ENCODE results near the gene MST1. TPM values are rescaled to one million over a fixed set of nuclear protein-coding genes. Genes with fewer than 3 reads are reported as not detected.
"Not testable (repeated sequence)": the region's sequence is repeated elsewhere in the genome, so short reads cannot be mapped to it uniquely, and the experiment has no call there.

Gene MST1
- total and polyA plus RNA-seq, 12 donors, result 2.3 to 16.0 (median 3.8) TPM

DNA sequence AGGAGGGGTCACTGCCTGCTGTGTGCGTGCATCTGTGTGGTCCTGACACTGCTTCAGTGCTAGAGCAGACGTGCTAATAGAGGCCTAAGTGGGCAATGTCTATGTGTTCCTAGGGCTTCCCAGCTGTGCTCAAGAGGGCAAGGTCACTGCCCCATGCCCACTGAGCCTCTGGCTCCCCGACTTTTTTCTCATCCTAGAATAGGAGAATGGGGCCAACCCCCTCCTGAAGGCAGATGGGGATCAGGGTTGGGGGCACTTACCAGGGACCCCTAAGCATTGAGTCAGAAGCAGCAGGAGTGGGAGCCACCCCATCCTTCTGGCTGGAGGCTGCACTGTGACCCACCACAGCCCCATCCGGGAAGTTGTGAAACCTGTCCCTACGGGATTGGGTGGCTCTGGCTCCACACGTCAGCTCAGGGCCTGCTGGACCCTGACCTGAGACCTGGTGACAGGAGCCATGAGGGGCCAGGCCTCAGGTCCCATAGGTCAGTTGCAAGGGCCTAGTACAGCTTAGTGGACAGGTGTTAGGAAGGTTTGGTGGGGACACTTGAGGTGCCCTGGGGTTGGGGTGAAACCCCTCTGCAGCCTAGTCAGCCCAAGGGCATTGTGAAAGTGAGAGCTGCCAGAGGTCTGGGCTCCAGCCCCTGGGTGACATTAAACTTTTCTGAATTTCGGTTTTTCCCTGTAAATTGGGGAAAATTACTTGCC lies 782 bp downstream of the MST1 start:
- Histone ChIP-seq H3K4me3 (peak overlapping the region; percentile 63 to 100 (median 97)), H3K27ac (peak overlapping the region in 9 of 10 donors; percentile 74 to 92 (median 87)), H3K4me1 (peaks cover 4 to 48% (median 32%) of the 10 kb centered on the region in 9 donors), H3K27me3 (peaks cover 0 to 14% (median 0%) of the 10 kb centered on the region in 7 donors), H3K36me3 (peaks cover 0 to 15% (median 4%) of the 10 kb centered on the region in 9 donors)
- intact Hi-C loops (cut with DNase I); DNase-seq; H3K9me3 ChIP-seq: not testable (repeated sequence)
- peak in 4 of 8 donors; percentile 1 to 4 (median 2) for ATAC-seq
- 67 to 75% methylated on average over 7 of the region's 7 CpGs for WGBS, 2 donors

DNA sequence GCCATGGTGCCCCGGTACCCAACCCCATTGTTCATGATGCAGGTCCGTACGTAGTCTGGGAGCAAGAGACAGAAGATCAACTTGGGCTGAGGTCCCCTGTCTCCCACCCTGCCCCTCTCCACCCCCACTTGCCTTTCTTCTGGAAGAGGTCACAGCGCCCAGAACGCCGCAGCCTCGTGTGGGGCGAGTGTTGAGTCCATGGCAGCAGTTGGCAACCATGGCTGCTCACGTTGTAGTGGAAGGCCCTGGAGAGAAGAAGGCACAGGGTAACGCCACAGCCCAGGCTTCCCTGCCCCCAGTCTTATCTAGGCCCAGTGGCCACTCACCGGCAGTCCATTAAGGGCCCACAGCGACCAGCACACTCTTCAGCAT lies 1.9 kb downstream of the MST1 start:
- DNase-seq; H3K27ac ChIP-seq; intact Hi-C loops (cut with DNase I); H3K9me3 ChIP-seq; ATAC-seq: not testable (repeated sequence)
- 84 to 90% methylated on average over 12 of the region's 12 CpGs for WGBS, 2 donors
- peak overlapping the region in 1 of 10 donors; percentile 27 for H3K4me3 ChIP-seq
- H3K4me1 ChIP-seq, result peaks cover 4 to 48% (median 32%) of the 10 kb centered on the region in 9 donors
- peaks cover 0 to 25% (median 15%) of the 10 kb centered on the region in 9 donors for H3K36me3 ChIP-seq
- H3K27me3 ChIP-seq, result peaks cover 0 to 14% (median 0%) of the 10 kb centered on the region in 7 donors

DNA sequence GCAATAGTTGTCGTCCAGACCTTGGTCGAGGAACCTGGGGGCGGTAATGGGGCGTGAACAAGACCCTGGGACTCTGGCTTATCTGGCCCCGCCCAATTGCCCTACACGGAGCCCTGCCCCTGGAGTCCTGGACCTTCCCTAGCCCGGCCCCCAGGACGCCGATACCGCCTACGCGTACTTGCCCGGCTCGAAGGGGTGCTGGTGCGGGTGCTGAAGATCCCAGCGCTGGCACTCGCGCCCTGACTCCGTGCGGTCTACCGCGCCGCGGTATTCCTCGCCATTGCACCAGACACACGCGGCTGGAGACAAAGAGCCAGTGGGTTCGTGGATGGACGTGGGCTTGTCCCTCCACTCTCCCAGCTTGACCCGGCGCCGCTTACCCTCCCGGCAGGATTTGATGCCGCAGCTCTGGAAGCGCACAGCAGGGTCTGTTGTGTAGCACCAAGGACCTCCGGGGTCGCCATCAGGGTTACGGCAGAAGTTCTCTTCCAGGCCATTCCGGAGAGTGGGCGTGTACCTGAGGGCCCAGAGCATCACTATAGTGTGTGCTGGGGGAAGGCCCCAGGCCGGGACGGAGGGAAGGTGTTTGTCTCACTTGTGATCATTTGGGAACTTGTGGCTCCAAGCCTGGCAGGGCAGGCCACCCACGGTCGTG lies 2.4 kb downstream of the MST1 start:
- intact Hi-C loops (cut with DNase I); H3K9me3 ChIP-seq; H3K27ac ChIP-seq: not testable (repeated sequence)
- peak; percentile 10 to 54 (median 36) for ATAC-seq
- DNase-seq, result peak; percentile 40 to 47
- Histone ChIP-seq H3K36me3 (peaks cover 0 to 30% (median 20%) of the 10 kb centered on the region in 9 donors), H3K4me3 (peak overlapping the region; percentile 3 to 43 (median 30)), H3K27me3 (peaks cover 0 to 14% (median 0%) of the 10 kb centered on the region in 7 donors), H3K4me1 (peaks cover 4 to 46% (median 32%) of the 10 kb centered on the region in 9 donors)
- 8 to 13% methylated on average over 44 of the region's 44 CpGs for WGBS, 2 donors

DNA sequence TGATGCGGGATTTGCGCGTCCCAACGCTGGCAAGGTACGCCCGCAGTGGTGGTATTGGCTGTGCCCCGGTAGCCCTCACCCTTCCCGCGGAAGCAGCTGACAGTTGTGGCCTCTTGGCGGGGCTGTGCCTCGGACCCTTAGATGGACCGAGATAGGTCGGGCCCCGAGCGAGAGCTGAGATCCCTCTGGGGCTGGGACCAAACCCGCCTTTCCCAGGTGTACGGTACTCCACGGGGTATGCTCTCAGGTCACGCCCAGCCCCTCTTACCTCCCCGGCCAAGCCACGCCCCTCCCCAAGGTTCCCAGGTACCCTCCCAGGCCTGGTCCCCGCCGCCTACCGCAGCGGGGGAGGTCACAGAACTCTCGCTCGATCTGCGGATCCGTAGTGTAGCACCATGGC lies 2.9 kb downstream of the MST1 start:
- Histone ChIP-seq H3K4me1 (peaks cover 4 to 40% (median 31%) of the 10 kb centered on the region in 9 donors), H3K27me3 (peaks cover 0 to 14% (median 0%) of the 10 kb centered on the region in 7 donors), H3K4me3 (peak overlapping the region in 9 of 10 donors; percentile 3 to 43 (median 32)), H3K36me3 (peaks cover 0 to 36% (median 20%) of the 10 kb centered on the region in 9 donors)
- H3K9me3 ChIP-seq; intact Hi-C loops (cut with DNase I); H3K27ac ChIP-seq: not testable (repeated sequence)
- DNase-seq (peak in 1 of 2 donors; percentile 33), ATAC-seq (peak in 5 of 8 donors; percentile 1 to 6 (median 3))
- 3 to 4% methylated on average over 21 to 25 of the region's 29 CpGs for WGBS, 2 donors

DNA sequence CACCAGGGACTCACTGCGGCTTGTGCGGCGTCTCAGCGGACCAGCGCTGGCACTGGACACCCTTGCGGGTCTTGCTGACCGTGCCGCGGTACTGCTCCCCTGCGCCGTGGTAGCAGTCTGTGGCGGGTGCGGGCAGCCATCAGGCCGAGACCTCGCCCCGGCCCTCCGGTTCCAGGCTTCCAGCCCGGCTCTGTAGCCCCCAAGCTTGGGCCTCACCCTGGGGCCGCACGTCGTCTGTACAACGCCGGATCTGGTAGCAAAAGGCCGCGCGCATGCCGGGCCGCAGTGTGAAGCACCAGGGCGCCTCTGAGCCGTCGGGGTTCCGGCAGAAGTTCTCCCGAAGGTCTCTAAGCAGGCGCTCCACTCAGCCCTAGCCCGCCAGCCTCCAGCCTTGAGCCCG lies 3.4 kb downstream of the MST1 start:
- H3K4me1 ChIP-seq, result peaks cover 4 to 35% (median 26%) of the 10 kb centered on the region in 9 donors
- H3K27me3 ChIP-seq, result peaks cover 0 to 14% (median 0%) of the 10 kb centered on the region in 7 donors
- ATAC-seq; DNase-seq; intact Hi-C loops (cut with DNase I); H3K27ac ChIP-seq; H3K4me3 ChIP-seq; H3K9me3 ChIP-seq: not testable (repeated sequence)
- peaks cover 0 to 41% (median 25%) of the 10 kb centered on the region in 9 donors for H3K36me3 ChIP-seq
- WGBS, 2 donors, result 28 to 30% methylated on average over 30 to 35 of the region's 36 CpGs

DNA sequence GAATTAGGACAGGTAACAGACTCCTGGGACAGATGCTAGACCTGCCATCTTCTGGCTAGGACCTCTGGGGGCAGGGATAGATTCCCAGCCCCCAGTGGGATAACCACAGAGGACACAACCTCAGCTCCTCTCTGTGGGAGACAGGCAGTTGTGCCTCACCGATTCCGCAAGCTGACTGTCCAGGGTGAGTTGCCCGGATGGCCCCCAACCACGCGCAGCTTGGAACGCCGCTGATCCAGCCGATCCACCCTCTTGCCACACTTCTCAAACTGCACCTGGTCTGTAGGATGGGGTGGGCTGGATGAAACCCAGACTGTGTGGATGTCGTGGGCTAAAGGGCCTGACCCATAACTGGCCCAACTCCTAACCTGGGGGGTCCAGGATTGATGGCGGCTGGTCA lies 4.2 kb downstream of the MST1 start:
- H3K9me3 ChIP-seq; intact Hi-C loops (cut with DNase I); ATAC-seq; H3K4me3 ChIP-seq; DNase-seq; H3K27ac ChIP-seq: not testable (repeated sequence)
- peaks cover 0 to 14% (median 0%) of the 10 kb centered on the region in 7 donors for H3K27me3 ChIP-seq
- peaks cover 4 to 28% (median 18%) of the 10 kb centered on the region in 9 donors for H3K4me1 ChIP-seq
- 94 to 98% methylated on average over 10 of the region's 10 CpGs for WGBS, 2 donors
- H3K36me3 ChIP-seq, result peaks cover 0 to 48% (median 32%) of the 10 kb centered on the region in 9 donors

DNA sequence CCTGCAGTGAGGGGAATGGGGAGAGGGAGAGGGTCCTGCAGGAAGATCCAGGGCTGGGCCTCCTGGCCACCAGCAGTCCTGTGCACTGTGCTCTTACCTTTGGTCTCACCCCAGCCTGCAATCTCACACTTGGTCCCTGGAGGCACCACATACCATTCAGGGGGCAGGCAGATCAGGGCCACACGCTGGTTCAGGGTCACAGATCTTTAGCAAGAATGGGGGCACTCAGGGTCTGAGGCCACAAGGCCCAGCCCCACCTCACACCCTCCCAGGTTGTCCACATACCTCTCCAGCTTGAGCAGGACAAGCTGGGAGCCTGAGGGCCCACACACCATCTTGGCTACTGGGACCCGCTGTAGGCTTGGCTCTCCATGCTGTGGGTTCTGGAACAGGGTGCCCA lies 4.8 kb downstream of the MST1 start:
- H3K4me3 ChIP-seq; ATAC-seq; intact Hi-C loops (cut with DNase I); H3K27ac ChIP-seq; H3K9me3 ChIP-seq; DNase-seq: not testable (repeated sequence)
- H3K4me1 ChIP-seq, result peaks cover 4 to 25% (median 15%) of the 10 kb centered on the region in 9 donors
- peaks cover 0 to 55% (median 39%) of the 10 kb centered on the region in 9 donors for H3K36me3 ChIP-seq
- H3K27me3 ChIP-seq, result peaks cover 0 to 14% (median 0%) of the 10 kb centered on the region in 7 donors
- WGBS, 2 donors, result 94 to 95% methylated on average over 2 of the region's 2 CpGs
